ENCODE data around the gene PRKCH.
A peak's percentile ranks its signal among the peaks of the same experiment; 100 is the strongest.

DNA sequence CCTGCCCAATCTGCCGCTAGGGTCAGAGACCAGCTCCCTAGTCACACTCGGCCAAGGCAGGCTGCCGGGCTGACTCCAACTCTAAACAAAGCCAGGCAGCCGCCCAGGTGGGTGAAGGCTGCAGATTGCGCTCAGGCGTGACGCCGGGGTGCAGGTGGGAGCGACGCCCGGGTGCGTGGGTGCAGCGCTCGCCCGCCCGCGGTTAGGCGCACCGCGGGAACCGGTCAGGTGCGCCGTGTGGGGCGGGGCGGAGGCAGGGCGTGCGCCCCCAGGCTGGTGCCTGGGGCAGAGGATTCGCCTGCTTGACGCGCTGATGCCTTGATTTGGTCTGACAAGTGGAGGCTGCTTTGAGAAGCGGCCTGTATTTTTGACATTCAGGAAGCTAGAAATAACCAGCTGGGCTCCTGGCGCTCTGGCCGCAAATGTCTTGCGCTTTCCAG, 247.2 kb downstream of the PRKCH start:
- TF ChIP-seq, protein P1, sequence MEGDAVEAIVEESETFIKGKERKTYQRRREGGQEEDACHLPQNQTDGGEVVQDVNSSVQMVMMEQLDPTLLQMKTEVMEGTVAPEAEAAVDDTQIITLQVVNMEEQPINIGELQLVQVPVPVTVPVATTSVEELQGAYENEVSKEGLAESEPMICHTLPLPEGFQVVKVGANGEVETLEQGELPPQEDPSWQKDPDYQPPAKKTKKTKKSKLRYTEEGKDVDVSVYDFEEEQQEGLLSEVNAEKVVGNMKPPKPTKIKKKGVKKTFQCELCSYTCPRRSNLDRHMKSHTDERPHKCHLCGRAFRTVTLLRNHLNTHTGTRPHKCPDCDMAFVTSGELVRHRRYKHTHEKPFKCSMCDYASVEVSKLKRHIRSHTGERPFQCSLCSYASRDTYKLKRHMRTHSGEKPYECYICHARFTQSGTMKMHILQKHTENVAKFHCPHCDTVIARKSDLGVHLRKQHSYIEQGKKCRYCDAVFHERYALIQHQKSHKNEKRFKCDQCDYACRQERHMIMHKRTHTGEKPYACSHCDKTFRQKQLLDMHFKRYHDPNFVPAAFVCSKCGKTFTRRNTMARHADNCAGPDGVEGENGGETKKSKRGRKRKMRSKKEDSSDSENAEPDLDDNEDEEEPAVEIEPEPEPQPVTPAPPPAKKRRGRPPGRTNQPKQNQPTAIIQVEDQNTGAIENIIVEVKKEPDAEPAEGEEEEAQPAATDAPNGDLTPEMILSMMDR (IDR thresholded peaks at IDR 0.05; ENCODE audit: low read depth, low read length), result peak; percentile 28; the same call in 1 of the 2 replicates
- no peak for TF ChIP-seq EZH2phosphoT487 (IDR thresholded peaks at IDR 0.05; ENCODE audit: low read depth)
